SK-MEL-5 (cell line): ENCODE data around the gene GSX1. TPM values are rescaled to one million over a fixed set of nuclear protein-coding genes. Genes with fewer than 3 reads are reported as not detected.
"Not testable (repeated sequence)": the region's sequence is repeated elsewhere in the genome, so short reads cannot be mapped to it uniquely, and the experiment has no call there.

Experiments
- DNase-seq: peaks from one replicate; pipeline ENCODE4 v3.0.0-alpha.2; 2016; ENCODE audit warnings: low read depth, low spot score
- in situ Hi-C: cut with HindIII; loops from 2 replicates; pipeline ENCODE4 v1.10.0; 2016; ENCODE audit warnings: low sequenced_read_pairs, high pct_unique_total_duplicates, low pct_unique_long_range_greater_than_20kb
- polyA plus RNA-seq, 2 experiments: library from polyadenylated mRNA; depleted of rRNA; stranded (reverse); fragments of >200 nt; gene quantifications; 2 replicates each; pipeline ENCODE4 v1.2.3, GENCODE V29; 2015
- total RNA-seq: library from RNA; depleted of rRNA; stranded (reverse); fragments of >200 nt; shearing (Covaris generic); gene quantifications from 2 replicates; pipeline ENCODE4 v1.2.3, GENCODE V29; 2014; rRNA removed

The GSX1 gene
- total RNA-seq = not detected in 2 replicates
- not detected in 2 replicates for polyA plus RNA-seq (2015; cell fraction: cytosol; rRNA removed)
- not detected in 2 replicates for polyA plus RNA-seq (2015; cell fraction: nucleus; rRNA removed)

DNA sequence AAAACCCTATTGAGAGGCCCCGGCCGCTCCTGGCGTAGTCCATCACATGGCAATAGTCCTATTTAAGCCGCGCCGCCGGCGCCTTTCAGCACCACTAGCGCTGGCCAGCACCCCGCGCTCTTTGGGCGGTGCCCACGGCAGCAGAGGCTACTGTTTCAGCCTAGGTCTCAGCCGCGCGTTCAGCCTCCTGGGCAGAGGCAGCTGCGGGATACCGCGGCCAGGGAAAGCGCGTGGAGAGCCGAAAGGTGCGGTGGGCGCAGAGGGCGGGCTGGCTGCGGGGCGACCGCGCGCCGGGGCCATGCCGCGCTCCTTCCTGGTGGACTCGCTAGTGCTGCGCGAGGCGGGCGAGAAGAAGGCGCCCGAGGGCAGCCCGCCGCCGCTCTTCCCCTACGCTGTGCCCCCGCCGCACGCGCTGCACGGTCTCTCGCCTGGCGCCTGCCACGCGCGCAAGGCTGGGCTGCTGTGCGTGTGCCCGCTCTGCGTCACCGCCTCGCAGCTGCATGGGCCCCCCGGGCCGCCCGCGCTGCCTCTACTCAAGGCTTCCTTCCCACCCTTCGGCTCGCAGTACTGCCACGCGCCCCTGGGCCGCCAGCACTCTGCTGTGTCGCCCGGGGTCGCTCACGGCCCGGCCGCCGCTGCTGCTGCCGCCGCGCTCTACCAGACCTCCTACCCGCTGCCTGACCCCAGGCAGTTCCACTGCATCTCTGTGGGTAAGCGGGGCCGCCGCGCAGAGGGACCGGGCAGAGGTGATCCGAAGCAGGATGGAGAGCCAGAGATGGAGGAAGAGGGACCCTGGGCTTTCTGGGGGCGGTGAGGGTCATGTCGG lies at the start of gene GSX1:
Gene GSX1 (plus strand): TSS at position 91 of the 826 bp plus-strand sequence. CDS start 208 bp downstream, at position 299.
- in situ Hi-C loops = no loop called here
- DNase-seq = peak; percentile 83

DNA sequence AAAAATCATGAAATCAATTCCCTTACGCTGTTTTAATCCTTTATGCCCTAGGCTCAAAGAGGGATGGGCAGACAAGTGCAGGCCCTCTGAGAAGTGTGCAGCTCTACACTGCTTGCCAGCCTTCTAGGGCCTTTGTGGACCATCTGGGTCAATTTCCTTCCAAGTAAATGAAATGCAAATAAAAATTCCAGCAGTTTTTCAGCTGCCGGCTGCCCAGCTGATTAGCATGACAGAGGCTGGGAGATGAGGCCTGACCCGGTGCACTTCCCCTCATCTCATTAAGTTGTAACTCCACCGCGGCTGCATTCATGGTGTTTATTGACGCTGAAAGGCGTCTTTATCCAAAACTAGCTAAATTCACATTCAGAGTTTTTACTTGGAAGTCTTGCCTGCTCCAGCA lies 47.5 kb upstream of the GSX1 start:
- in situ Hi-C loops = no loop called here
- DNase-seq = no peak

DNA sequence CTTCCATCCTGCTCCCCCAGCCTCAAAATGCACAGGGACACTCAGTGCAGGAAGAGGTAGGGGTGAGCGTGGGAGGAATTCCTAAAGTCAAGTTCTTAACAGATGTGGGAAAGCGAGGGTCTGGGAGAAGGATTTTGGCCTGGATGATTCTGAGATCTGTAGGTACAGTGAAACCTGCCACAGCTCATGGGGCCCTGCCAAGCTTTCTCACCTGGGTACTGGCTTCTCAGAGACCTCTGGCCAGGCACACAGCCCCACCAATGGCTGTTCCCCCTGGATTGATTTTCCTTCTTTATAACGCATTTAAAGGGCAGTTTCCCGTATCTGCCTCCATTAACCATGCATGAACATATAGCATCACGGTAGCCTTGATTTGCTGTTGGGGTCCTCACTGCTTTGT lies 47.0 kb upstream of the GSX1 start:
- in situ Hi-C loops = no loop called here
- no peak for DNase-seq

DNA sequence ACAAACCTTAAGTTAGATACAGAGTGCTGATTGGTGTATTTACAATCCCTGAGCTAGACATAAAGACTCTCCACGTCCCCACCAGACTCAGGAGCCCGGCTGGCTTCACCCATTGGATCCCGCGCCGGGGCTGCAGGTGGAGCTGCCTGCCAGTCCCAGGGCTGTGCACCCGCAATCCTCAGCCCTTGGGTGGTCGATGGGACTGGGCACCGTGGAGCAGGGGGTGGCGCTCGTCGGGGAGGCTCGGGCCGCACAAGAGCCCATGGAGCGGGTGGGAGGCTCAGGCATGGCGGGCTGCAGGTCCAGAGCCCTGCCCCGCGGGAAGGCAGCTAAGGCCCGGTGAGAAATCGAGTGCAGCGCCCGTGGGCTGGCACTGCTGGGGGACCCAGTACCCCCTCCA lies 44.1 kb upstream of the GSX1 start:
- in situ Hi-C loops, DNase-seq: not testable (repeated sequence)

DNA sequence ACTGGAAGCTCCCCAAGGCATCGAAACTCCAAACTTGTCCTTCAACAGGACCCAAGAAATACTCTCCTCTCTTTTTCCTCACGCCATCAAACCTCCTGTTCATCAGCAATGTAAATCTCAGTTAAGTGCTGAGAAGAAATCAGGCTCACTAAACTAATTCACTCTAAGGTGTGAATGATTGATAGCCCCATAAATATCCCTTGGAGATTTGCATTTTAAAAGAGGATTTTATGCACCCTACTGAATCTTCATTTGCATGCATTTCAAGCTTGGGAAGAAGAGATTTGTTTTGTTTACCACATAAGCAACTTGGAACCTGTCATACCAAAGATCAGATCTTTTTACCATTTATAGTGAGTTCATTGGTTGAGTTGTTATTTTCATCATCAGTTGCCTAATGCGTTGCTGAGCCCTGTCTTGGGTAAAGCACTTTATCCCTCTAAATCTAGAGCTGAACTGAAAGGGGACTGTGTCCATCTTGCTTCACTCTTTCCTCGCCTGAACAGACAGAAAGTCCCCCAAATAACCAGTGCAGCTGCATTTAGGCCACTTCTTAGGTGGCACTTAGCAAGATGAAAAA lies 40.2 kb upstream of the GSX1 start:
- no peak for DNase-seq
- in situ Hi-C loops = no loop called here

DNA sequence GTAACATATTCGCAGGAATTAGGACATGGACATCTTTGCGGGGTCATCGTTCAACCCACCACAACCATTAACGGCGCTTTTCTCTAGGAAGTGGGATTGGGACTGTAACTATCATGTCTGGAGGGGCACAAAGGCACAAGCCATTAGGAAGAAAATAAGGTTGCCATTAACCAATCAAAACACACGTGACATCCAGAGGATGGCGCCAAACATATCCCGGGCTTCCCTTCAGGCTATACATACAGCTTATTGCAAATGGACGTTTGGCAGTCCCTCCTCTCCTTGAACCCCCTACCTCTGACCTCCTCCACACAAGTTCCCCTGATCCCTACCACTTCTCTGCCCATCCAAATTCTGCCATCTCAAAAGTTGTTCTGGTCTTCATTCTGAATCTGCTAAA lies 26.6 kb upstream of the GSX1 start:
- no peak for DNase-seq
- in situ Hi-C loops = no loop called here

DNA sequence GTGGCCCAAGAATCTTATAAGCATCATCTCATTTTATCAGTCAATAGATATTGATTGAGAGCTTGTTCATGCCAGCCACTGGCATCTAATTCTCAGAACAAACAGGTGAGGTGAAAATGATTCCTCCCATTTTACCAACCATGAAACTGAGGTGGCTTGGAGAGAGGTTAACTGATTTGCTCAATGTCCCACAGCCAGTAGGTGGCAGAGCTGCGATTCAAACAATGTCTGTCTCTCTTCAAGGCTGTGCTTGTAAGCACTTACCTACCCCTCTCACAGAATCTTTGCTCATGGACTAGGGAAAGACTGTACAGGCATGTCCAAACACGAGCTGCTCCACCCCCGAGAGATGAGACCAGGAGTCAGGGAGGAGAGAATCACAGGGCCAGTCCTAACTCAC lies 21.5 kb upstream of the GSX1 start:
- in situ Hi-C loops = no loop called here
- DNase-seq = peak; percentile 70

DNA sequence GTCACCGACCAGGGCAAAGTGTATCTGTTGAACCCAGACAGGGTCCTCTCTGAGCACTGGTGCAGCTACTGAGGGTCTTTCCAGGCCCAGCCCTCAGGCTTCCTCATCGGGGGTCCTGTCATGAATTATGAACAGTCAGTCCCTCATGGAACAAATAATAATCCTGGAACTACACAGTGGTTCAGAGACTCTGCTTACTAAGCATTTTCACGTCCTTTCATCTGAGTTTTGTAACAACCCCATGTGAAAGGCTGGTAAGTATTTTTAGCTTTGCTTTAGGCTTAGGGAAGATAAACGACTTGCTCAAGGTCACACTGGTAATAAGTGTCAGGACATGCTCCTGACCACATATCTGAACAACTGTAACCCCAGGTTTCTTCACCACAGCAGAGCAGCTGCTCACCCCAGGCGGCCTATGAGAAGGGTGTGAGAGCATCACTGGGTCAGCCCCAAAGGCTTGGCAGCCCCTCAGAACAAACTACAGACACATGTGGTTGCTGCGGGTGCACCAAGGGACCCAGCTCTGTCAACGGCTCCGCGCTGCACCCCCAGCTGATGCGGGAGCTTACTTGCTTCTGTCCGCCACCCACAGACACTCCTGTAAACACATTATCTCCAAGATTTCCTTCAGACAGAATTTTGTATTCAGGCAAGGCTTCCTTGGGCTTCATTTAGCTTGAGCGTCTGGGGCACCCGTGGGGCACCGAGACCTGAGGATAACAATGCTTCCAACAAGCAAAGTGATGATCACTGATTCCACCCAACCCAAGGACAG lies 19.4 kb upstream of the GSX1 start:
- no peak for DNase-seq
- in situ Hi-C loops = no loop called here

DNA sequence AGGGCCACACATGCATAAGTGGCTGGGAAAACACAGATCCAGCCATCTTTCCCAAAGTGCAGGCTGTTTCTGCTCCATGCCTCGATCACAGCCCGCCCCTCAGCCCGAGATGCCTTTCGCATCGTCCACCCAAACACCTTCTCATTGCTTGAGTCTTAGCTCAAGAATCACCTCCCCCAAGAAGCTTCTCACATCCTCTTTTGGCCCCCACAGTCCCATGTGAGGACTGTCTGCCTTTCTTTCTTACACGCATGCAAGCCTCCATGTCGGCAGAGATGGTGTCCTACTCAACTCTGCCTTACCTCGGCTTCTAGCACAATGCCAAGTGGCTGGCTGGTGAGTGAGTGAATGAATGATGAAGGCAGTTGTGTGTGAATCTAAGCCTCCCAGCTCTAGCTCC lies 18.1 kb upstream of the GSX1 start:
- in situ Hi-C loops = no loop called here
- no peak for DNase-seq

DNA sequence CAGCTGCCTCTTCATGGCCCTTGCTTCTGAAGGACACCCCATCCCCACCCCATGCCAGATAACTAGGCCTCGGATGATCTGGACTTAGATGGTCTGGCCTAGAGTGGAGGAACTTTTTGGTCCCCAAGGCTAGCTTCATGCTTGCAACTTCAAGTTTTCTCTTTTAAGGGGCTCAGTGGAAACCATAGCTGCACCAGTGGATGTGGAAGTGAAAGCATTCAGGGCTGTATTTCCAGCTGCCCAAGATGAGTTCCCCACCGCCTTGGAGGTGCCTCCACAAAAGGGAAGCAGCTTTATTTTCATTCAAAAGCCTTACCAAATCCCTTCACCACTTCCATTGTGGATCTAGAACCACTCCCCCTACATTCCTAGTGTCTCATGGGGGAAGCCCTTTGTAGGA lies 17.6 kb upstream of the GSX1 start:
- DNase-seq = no peak
- in situ Hi-C loops = no loop called here

DNA sequence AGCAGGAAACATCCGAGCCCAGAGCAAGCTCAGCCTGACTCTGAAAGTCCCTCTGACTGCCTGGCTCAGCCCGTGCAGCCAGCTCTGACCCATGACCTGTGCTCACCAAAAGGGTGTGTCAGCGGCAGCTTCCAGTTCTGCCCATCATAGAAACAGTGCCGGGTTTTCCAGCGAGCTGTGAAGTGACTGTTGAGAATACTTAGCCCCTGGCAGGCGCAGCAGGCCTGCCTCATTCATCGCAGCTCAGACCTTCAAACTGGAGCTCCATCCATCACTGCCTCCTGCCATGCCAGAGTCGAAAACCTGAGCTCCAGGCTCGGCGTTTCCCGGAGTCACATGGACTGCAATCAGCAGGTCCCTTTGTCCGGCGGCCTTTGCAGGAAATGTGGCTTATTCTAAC lies 16.3 kb upstream of the GSX1 start:
- in situ Hi-C loops = no loop called here
- DNase-seq = no peak

DNA sequence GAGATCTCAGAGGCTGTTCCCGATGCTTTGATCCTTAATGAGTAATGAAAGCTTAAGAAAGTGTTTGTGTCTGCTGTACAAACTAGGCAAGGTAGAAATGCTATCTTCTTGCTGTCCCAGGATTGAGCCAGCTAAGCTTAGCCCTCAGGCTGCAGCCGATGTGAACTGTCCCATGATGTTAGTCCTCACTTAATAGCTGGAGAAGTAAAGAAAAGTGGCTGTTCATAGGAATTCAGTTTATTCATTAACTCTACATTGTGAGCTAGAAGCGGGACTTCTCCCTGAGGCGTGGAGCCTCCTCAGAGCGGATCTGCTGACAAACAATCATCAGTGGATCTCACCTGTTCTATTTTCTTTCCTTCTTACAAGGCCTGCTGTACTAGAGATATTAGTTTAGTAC lies 10.1 kb upstream of the GSX1 start:
- DNase-seq = no peak
- in situ Hi-C loops = no loop called here

DNA sequence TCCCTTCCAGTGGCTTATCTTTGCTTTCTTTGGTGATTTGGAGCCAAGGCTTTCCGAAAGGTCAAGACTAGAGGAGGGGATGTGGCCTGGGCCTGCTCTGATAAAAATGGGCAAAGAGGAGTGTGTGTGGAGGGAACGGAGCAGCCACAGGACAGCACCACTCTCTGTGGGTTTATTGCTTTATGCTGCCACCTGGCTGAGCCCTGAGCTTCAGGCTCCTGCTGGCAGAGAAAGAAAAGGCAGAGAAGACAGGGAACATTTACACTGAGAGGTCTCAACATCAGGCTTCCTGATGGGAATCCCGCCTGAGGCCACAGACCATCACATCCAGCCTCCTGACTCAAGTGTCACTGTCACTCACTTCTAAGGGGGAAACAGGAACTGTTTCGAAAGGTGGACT lies 9.2 kb upstream of the GSX1 start:
- peak; percentile 37 for DNase-seq
- in situ Hi-C loops = no loop called here

DNA sequence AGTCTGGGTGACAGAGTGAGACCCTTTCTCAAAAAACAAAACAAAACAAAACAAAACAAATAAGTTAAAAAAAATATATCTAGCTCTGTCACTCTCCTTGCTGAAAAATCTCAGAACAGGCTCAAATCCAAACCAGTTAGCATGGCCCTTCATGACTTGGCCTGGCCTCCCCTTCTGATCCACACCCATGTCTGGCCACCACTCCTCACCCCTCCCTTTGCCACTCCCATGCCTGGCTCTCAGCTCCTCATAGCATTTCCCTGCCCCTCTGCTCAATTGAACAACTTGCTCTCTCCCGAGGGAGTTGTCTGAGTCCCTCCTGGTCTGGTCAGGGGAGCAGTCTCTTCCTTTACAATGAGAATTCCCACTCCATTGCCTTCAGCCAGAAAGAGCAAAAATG lies 4.0 kb upstream of the GSX1 start:
- in situ Hi-C loops = no loop called here
- DNase-seq = no peak

DNA sequence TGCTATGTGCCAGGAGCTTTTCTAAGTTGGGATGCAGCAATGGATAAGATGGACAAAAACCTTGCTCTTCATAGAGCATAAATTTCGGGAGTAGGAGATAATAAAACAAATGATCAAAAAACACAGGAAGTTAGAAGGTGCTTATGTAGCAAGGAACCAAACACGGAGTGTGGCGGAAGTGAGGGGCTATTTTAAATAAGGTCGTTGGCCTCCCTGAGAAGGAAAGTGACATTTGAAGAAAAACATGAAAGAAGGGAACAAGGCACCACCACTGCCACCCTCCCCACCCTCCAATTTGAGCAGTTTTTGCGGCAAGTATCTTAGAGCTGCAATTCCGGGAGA lies 3.2 kb upstream of the GSX1 start:
- in situ Hi-C loops = no loop called here
- no peak for DNase-seq

DNA sequence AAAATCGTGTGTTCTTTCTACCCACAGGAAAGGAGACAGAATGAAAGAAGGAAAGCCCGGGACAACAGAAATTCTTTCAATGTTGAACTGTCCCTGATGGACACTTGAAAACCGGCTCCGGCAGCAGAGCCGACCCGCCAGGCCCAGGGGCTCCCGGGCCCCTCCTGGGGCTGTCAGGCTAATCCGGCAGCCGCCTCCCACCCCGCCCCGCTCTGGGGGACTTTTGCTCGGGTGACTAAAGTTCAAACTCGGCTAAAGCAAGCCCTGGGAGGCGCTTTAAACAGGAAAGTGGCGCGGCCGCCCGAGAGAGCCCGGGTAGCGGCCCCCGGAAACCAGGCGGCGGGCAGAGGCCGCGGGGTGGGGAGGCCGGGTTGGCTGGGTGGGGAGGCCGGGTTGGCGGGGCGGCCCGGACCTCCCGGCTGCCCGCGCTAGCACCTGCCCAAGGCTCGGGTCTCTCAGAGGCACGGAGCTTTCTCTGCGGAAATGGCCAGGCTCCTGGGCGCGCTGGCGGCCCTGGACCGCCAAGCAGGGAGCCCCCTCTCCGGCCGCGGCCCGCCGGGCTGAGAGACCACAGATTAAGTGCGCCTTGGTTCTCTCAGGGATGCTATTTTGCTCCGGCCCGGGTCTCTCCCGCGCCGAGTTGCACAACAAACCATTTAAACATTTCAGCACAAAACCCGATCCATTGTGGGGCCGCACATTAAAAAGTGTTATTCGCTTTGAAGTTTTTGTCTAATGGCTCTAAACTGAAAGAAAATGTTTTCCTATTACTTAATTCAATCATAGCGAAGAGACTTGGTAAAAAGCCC lies 2.6 kb upstream of the GSX1 start:
- DNase-seq = no peak
- in situ Hi-C loops = no loop called here

DNA sequence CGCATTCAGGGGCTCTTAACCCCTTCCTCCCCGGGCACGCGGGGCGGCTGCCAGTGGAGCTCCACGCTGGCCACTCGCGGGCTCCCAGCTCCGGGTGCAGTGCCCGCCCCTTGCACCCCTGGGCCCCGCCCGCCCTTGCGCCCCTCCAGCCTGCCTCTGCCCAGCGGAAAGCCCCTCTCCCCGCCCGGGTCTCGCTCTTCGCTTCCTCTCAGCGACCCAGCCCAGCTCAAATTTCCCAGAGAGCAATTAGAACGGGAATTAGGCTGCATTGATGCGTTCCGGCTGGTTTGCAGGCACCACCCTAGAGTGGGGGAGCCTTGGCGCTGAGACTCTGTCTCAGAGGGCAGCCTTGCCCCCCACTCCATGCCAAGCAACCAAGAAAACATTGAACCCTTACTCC lies 1.8 kb upstream of the GSX1 start:
- in situ Hi-C loops = no loop called here
- no peak for DNase-seq
